Left cardiac atrium (tissue), 4 donors: ENCODE measurements around the gene TMPRSS11E. TPM values are rescaled to one million over a fixed set of nuclear protein-coding genes. Genes with fewer than 3 reads are reported as not detected.
"Not testable (repeated sequence)": the region's sequence is repeated elsewhere in the genome, so short reads cannot be mapped to it uniquely, and the experiment has no call there.

Experiments
- ATAC-seq, 2 donors: fragments of 200-7000 bp; cut with Tn5 transposase; one replicate each; pipeline ENCODE4 v1.9.1; 2020; ENCODE audit warnings: mild to moderate bottlenecking in 2 of 2, moderate library complexity in 2 of 2
- DNase-seq: peaks from one replicate; pipeline ENCODE4 v3.0.0-alpha.2; 2020
- intact Hi-C, 2 donors: fragments of 100-400 bp; cut with DNase I; formaldehyde crosslinking; loops; one replicate each; pipeline versions ENCODE4 v1.14.1 to v1.15.1; 2022 to 2023
- long read RNA-seq: library from polyadenylated mRNA; unstranded; transcript quantifications from one replicate; pipeline ENCODE4 v2.0.0, GENCODE V29; 2021
- total RNA-seq, 2 donors: library from RNA; stranded (reverse); fragmentation: NEBNext Ultra II Directional; extraction: Animal tissue kit (Norgen Biotek cat#: 25700); gene quantifications; one replicate each; pipeline ENCODE4 v1.2.1, GENCODE V29; 2021
- donor health status: DM: no; HTN: yes; CAD: no.
- donor health status: DM: no; HTN: yes; CAD: no; lungs with severe emphysema.
- donor health status: DM: yes; HTN: yes; CAD: no.
- donor health status: Dilated cardiomyopathy.

The TMPRSS11E gene, protein sequence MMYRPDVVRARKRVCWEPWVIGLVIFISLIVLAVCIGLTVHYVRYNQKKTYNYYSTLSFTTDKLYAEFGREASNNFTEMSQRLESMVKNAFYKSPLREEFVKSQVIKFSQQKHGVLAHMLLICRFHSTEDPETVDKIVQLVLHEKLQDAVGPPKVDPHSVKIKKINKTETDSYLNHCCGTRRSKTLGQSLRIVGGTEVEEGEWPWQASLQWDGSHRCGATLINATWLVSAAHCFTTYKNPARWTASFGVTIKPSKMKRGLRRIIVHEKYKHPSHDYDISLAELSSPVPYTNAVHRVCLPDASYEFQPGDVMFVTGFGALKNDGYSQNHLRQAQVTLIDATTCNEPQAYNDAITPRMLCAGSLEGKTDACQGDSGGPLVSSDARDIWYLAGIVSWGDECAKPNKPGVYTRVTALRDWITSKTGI
- not detected for total RNA-seq
- long read RNA-seq: 0 reads

DNA sequence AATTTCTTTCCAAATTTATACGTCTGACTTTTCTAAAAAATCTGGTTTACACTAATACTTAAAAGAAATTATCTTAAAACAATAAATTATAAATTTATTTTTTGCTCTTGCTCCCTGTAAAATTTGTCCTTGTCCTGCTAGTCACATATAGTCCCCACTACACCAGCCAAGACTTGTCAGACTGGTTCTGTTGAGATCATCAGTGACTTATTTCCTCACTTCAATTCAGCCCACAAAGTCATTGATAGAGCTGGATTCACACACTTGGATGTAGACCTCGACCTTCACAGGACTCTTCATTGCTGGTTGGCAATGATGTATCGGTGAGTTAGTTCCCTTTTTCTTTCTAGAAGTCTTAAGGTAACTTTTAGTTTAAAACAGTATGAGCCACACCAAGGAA is at the start of gene TMPRSS11E:
Gene TMPRSS11E (plus strand): TSS at position 263 of the 400 bp plus-strand sequence. CDS start 50 bp downstream, at position 313.
- no peak for ATAC-seq
- intact Hi-C loops: no loop called here
- no peak for DNase-seq

DNA sequence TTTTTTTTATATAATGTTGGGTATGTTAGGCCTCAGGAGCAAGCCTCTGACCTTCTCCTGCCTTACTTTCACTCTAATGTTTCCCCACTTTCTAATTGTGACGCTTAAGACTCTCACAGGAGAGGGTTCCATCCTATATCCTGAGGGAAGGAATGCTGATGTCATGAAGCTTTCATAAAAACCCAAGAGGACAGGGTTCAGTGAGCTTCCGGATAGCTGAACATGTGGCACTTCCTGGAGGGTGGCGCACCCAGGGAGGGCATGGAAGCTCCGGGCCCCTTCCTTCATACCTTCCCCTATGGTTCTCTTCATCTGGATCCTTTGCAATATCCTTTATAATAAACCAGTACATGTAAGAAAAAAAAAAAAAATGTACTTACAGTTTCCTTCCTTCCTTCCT is 48.0 kb upstream of the TMPRSS11E start:
- intact Hi-C loops: no loop called here

DNA sequence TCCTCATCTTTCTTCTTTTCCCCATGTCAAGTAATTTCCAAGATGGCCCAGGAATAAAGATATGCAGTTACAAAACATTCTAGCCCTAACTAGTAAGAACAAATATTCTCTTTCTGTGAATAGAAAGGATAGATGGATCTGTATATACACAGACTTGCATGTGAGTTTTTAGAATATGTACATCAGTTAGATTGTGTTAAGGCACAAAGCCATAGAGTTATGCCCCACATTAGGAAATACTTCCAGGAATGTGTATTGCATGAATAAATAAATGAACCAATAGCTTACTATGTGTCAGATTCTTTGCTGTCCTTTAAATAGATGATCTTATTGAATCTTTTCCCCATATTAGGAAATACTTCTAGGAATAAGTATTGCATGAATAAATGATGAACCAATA is 46.0 kb upstream of the TMPRSS11E start:
- no peak for DNase-seq
- intact Hi-C loops: no loop called here
- no peak for ATAC-seq

More for the DNA sequence above, 48.0 kb upstream of the TMPRSS11E start:
- ATAC-seq: no peak
- DNase-seq: no peak

DNA sequence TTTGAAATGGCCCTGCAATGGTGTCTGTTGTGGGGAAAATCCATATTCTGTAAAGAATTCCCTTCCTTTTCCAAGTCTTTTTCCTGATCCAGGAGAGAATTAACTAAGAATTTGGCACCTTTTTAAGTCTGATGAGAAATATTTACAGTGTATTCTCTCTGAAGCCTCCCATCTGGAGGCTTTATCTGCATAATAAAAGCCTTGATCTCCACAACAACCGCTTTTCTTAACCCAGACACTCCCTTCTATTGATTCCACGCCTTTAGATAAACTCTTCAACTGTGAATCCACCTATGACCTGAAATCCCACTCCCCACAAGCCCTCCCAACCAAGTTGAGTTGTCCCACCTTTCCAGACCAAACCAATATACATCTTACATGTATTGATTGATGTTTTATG is 43.1 kb upstream of the TMPRSS11E start:
- DNase-seq (no peak), ATAC-seq (no peak)
- intact Hi-C loops: no loop called here

DNA sequence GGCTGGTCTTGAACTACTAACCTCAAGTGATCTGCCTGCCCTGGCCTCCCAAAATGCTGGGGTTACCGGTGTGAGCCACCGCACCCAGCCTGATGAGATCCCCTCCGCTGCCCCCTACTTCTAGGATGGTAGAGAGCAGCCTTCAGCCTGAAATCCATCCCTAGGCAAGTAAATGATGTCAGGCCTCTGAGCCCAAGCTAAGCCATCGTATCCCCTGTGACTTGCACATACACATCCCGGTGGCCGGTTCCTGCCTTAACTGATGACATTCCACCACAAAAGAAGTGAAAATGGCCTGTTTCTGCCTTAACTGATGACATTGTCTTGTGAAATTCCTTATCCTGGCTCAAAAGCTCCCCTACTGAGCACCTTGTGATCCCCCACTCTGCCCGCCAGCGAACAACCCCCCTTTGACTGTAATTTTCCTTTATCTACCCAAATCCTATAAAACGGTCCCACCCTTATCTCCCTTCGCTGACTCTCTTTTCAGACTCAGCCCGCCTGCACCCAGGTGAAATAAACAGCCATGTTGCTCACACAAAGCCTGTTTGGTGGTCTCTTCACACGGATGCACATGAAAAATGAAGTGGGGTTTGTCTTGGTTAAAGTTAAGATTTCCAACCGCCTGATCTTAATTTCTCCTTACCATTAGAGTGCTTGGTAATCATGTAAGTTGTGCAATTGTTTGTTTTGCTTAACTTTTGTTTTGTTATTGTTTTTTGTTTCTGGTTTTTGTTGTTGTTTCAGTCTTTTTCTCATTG is 41.4 kb upstream of the TMPRSS11E start:
- DNase-seq, intact Hi-C loops, ATAC-seq: not testable (repeated sequence)

DNA sequence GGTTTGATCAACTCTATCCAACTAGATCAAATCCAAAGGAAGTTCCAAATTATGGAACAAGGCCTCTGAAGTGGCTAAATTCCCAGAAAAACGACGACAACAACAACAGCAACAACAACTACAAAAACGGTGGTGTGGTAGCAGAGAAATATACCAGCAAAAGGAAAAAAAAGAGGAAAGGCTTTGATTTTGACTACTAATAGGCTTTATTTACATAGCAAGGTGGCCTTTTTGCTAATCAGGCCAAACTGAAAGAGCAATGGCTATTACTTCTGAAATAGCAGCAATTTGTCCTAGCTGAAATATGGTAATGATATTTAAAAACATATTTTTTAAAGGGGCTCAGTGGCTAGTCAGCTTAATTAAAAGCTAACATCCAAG is 40.8 kb upstream of the TMPRSS11E start:
- DNase-seq: no peak
- ATAC-seq: no peak
- intact Hi-C loops: no loop called here

DNA sequence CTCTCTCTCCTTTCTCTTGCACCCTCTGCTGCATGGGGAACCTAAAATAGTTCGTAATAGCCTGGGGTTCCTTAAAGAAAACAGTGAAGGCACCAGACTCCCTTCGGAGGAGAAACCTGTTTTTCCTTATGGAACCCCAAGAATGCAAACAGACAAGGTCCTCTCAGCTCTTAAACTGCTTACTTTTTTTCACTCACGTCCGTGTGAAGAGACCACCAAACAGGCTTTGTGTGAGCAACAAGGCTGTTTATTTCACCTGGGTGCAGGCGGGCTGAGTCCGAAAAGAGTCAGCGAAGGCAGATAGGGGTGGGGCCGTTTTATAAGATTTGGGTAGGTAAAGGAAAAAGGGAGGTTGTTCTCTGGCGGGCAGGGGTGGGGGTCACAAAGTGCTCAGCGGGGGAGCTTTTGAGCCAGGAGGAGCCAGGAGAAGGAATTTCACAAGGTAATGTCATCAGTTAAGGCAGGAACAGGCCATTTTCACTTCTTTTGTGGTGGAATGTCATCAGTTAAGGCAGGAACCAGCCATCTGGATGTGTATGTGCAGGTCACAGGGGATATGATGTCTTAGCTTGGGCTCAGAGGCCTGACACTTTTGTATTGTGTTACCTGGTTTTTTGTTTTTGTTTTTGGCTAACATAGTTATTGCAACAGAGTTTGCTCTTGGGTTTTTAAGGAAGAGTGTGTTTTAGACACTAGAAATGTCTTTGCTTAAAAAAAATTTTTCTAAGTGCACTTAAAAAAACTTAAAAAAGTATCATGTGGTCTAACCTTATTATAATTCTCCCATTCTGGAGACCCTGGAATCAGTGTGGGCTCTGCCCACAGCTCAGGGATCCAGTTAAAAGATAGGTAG is 40.0 kb upstream of the TMPRSS11E start:
- ATAC-seq, DNase-seq, intact Hi-C loops: not testable (repeated sequence)

DNA sequence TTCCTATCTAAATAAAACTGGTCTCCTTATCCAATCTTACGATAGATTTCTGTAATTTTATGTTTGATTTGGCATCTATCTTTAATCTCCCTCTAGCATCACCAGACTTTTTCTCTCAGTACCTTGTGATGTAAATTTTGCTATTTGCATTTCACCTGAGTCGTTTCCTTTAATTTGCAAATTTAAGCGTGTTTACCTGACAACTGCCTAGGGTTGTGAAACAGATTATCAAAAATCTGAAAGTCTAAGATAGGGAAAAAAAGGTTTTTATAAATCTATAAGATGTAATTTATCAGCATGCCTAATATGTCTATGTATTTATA is 39.4 kb upstream of the TMPRSS11E start:
- intact Hi-C loops: no loop called here
- DNase-seq: no peak
- ATAC-seq: no peak

DNA sequence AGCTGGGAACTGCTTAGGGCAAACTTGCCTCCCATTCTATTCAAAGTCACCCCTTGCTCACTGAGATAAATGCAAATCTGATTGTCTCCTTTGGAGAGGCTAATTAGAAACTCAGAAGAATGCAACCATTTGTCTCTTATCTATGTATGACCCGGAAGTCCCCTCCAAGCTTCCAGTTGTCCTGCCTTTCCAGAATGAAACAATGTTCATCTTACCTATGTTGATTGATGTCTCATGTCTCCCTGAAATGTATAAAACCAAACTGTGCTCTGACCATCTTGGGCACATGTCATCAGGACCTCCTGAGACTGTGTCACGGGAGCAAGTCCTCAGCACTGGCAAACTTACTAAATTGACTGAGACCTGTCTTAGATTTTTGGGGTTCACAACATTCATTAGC is 37.1 kb upstream of the TMPRSS11E start:
- ATAC-seq: no peak
- intact Hi-C loops: no loop called here
- DNase-seq: no peak

DNA sequence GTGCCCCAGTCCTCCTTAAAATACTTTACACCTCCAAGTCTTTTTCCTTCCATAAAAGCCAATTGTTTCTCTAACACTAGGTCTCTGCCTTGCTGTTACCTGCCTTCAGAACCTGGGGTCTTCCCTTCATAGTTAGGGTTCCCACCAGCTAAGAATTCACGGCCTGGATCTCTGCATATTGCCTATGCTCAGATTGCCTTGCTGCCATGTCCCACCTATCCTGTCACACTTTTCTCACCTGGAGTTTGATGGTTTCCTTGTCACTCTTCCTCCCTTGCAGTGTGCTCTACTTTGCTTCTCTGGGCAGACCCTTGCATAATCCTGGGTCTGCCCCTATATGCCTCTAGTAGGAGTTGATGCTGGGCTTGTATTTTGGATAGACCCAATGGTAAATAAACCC is 36.6 kb upstream of the TMPRSS11E start:
- no peak for DNase-seq
- intact Hi-C loops: no loop called here

DNA sequence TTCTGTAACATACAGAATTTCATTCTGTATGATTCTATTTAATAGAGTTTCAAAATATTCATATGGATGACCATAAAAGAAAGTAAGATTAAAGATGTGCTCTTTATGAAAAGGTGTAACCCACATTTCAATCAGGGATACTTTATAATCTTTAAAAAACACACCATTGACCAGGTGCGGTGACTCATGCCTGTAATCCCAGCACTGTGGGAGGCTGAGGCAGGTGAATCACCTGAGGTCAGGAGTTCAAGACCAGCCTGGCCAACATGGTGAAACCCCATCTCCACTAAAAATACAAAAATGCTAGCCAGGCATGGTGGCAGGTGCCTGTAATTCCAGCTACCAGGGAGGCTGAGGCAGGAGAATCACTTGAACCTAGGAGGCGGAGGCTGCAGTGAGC is 35.2 kb upstream of the TMPRSS11E start:
- DNase-seq, ATAC-seq, intact Hi-C loops: not testable (repeated sequence)

More for the DNA sequence above, 36.6 kb upstream of the TMPRSS11E start:
- no peak for ATAC-seq

DNA sequence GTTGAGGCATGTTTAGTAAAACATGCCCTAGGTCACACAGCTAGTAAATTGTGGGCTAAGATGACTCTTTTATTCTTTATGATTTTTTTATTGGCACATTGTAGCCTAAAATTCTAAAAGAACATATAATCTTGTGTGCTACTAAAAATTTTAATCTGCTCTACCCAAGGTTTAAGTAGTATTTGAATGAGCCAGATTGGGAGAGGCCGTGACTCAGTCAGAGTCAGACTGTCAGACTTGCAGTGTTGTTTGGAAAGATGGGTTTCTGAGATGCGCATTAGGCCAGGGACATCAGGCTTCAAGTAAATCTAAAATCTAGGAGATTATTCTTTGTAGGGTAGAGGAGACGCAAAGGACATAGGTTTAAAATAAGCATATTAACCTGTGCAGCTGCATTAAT is 30.7 kb upstream of the TMPRSS11E start:
- DNase-seq (no peak), ATAC-seq (no peak)
- intact Hi-C loops: no loop called here

DNA sequence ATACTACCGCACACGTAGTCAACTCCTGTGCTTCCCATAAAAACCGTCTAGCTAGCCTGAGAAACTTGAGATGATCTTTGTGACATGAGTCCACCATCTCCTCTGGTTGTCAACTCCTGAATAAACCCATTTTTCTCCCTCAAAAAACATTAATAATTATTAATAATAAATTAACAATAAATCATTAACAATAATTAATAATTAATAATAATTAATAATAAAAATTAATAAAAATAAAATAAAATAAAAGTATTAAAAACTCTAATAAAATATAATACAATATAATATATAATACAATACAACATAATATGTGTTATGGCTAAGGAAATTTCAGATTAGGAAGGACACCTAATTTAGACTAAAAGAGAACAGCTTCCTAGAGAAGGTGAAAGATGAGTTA is 20.7 kb upstream of the TMPRSS11E start:
- no peak for DNase-seq
- intact Hi-C loops: no loop called here
- ATAC-seq: no peak

DNA sequence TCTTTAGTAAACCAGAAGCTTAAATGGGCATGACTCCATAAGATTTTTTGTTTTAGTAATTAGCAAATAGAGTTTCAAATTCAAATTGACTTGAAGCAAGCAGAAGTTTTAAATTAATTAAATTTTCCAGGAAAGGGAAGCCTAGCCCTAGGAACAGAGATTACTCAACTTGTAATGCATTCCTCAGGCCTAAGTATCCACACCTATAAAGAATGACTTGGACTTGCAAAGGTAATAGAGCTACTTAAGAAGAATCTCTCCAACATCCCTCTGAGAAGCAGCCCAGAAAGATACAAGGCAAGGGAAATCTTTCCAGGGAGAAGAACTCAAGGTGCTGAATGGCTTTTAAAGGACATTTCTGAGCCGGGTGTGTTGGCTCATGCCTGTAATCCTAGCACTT is 16.9 kb upstream of the TMPRSS11E start:
- no peak for ATAC-seq
- no peak for DNase-seq
- intact Hi-C loops: no loop called here

DNA sequence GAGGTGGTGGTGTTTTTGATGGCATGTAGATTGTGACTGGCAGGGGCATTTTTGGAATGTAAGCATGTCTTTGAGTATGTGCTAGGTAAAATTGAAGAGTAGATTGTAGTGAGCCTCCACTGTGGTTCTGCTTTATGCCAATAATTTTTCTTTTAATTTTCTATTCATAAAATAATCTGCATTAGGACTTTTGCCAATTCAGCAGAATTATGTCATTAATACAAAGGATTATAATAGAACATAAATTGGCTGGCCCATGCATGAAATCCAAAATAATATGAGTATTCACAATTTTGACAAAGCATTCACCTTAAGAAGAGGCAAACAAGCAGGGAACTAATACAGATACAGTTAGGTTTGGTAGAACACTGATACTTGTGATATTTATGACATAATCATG is 14.9 kb upstream of the TMPRSS11E start:
- intact Hi-C loops: no loop called here
- DNase-seq: no peak
- ATAC-seq: no peak

DNA sequence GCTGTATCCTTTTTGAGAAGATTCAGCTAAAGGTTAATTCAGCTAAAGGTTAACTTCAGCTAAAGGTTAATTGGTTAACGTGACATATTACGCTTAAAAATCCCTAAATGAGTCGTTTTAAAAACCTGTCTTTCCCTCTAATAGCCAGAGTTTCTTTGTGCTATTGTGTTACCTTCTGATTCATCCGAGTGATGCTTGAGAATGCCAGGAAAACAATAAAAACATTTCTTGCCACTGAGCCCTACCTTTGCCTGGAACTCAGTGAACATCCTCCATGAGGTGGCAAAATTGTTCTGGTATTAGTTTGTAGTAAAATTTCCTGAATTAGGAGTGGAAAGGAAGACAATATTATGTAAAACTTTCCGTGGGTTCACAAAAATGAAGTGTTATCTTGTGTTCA is 13.7 kb upstream of the TMPRSS11E start:
- intact Hi-C loops: no loop called here
- ATAC-seq (no peak), DNase-seq (no peak)

DNA sequence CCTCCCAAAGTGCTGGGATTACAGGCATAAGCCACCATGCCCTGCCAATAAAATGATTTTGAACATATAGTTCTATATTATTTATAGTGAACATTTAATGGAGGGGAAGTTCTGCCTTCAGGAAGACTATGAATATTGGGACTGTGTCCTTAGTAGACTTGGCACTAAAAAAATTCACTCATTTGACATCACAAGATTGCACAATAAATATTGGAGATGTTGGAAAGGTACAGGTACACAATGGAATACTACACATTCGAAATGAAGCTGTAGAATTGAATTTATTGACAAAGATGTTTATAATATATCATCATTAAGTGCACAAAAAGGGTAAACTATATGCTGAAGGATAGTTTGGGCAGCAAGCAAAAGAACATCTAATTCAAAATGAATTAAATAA is 13.0 kb upstream of the TMPRSS11E start:
- ATAC-seq: no peak
- DNase-seq: no peak
- intact Hi-C loops: no loop called here

DNA sequence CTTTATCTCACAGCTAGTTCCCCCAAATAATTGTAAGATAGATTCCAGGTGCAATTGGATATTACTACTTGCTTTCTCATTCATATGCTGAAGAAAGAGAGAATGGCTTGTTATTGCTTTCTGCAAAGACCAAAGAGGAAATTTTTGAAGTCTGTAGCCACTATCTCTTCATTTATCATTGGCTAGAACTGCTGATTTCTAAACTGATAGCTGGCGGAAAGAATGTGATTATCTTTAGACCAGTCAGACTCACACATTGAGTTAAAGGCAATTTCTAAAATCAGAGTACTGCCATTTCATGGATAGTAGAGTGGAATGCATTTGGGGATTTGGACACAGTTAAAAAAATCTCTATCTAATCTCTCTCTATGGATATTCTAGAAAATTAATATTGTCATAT is 12.4 kb upstream of the TMPRSS11E start:
- intact Hi-C loops: no loop called here
- no peak for ATAC-seq
- no peak for DNase-seq

DNA sequence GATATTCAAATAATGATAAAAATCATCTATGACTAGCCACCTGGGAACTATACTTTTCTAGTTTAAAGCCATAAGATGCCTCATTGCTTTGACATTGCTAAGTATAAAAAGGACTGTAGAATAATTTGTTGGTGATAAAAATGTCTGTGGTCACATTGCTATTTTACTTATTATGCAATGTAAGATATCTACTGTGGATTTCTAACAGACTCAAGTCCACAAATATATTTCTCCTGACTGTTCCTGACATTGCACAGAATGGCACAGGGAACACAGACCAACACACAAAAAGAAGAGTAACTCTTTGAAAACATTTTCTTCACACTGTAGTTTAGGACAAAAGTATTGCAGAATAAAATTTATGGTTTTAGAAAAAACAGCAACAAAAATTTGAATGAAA is 2.2 kb upstream of the TMPRSS11E start:
- no peak for ATAC-seq
- intact Hi-C loops: no loop called here
- no peak for DNase-seq
